H9 (cell line): ENCODE data around the gene C18orf63. TPM values are rescaled to one million over a fixed set of nuclear protein-coding genes. Genes with fewer than 3 reads are reported as not detected.

Source experiments
- DNase-seq: peaks from one replicate; pipeline ENCODE4 v3.0.0-alpha.2; 2017
- H2AFZ ChIP-seq: one replicate; pipeline ENCODE4 v1.6.1; 2013; ENCODE audit warnings: mild to moderate bottlenecking, low read length, control low read depth, moderate library complexity
- H2AK5ac ChIP-seq: 2 replicates; pipeline ENCODE4 v1.6.1; 2013; ENCODE audit warnings: low read length, control low read depth, mixed read lengths; ENCODE audit not compliant: insufficient read length
- H2BK120ac ChIP-seq: one replicate; pipeline ENCODE4 v1.6.1; 2013; ENCODE audit warnings: low read depth, mild to moderate bottlenecking, low read length, control low read depth, inconsistent platforms; ENCODE audit not compliant: poor library complexity, severe bottlenecking
- H2BK12ac ChIP-seq: 2 replicates; pipeline ENCODE4 v1.6.1; 2013; ENCODE audit warnings: low read length, control low read depth, mixed read lengths, low read depth; ENCODE audit not compliant: insufficient read length
- H2BK15ac ChIP-seq: 2 replicates; pipeline ENCODE4 v1.6.1; 2013; ENCODE audit warnings: low read depth, low read length, control low read depth
- H2BK20ac ChIP-seq: one replicate; pipeline ENCODE4 v1.6.1; 2013; ENCODE audit warnings: low read depth, mild to moderate bottlenecking, low read length, control low read depth, inconsistent platforms; ENCODE audit not compliant: poor library complexity, severe bottlenecking
- H2BK5ac ChIP-seq: 2 replicates; pipeline ENCODE4 v1.6.1; 2013; ENCODE audit warnings: low read length, control low read depth, mixed read lengths; ENCODE audit not compliant: insufficient read length
- H3K14ac ChIP-seq: 2 replicates; pipeline ENCODE4 v1.6.1; 2013; ENCODE audit warnings: low read length, control low read depth; ENCODE audit not compliant: insufficient read depth
- H3K18ac ChIP-seq: 2 replicates; pipeline ENCODE4 v1.6.1; 2013; ENCODE audit warnings: low read depth, mild to moderate bottlenecking, mixed read lengths, low read length, control low read depth; ENCODE audit not compliant: insufficient read length
- H3K23ac ChIP-seq: 2 replicates; pipeline ENCODE4 v1.6.1; 2013; ENCODE audit warnings: low read length, control low read depth, mixed read lengths, low read depth; ENCODE audit not compliant: insufficient read length
- H3K23me2 ChIP-seq: 2 replicates; pipeline ENCODE4 v1.6.1; 2013; ENCODE audit warnings: low read depth, mild to moderate bottlenecking, mixed read lengths, low read length, control low read depth; ENCODE audit not compliant: insufficient read length, poor library complexity, severe bottlenecking
- H3K27ac ChIP-seq: 2 replicates; pipeline ENCODE4 v1.5.1; 2013; ENCODE audit warnings: low read length, control low read depth, mixed read lengths, low read depth; ENCODE audit not compliant: insufficient read length
- H3K27me3 ChIP-seq: 2 replicates; pipeline ENCODE4 v1.6.1; 2013; ENCODE audit warnings: low read length, control low read depth, inconsistent platforms; ENCODE audit not compliant: insufficient read depth
- H3K4ac ChIP-seq: 2 replicates; pipeline ENCODE4 v1.6.1; 2013; ENCODE audit warnings: low read depth, mild to moderate bottlenecking, control low read depth, inconsistent platforms, low read length, moderate library complexity
- H3K4me1 ChIP-seq: 2 replicates; pipeline ENCODE4 v1.6.1; 2013; ENCODE audit warnings: low read length, control low read depth, inconsistent platforms; ENCODE audit not compliant: insufficient read depth
- H3K4me2 ChIP-seq: 2 replicates; pipeline ENCODE4 v1.6.1; 2013; ENCODE audit warnings: low read length, control low read depth, mixed read lengths; ENCODE audit not compliant: insufficient read length, insufficient read depth
- H3K56ac ChIP-seq: 2 replicates; pipeline ENCODE4 v1.6.1; 2013; ENCODE audit warnings: low read depth, mild to moderate bottlenecking, mixed read lengths, low read length, control low read depth; ENCODE audit not compliant: insufficient read length
- H3K79me1 ChIP-seq: 2 replicates; pipeline ENCODE4 v1.6.1; 2013; ENCODE audit warnings: low read depth, mild to moderate bottlenecking, moderate library complexity, low read length, control low read depth, inconsistent platforms; ENCODE audit not compliant: insufficient read depth, poor library complexity, severe bottlenecking
- H3K79me2 ChIP-seq: 2 replicates; pipeline ENCODE4 v1.6.1; 2013; ENCODE audit warnings: low read length, control low read depth, inconsistent platforms; ENCODE audit not compliant: insufficient read depth
- H3K9ac ChIP-seq: 2 replicates; pipeline ENCODE4 v1.6.1; 2013; ENCODE audit warnings: low read length, control low read depth, mixed read lengths; ENCODE audit not compliant: insufficient read length; ENCODE audit errors: extremely low read depth
- H3K9me3 ChIP-seq: one replicate; pipeline ENCODE4 v1.6.1; 2013; ENCODE audit warnings: low read depth, low read length, inconsistent platforms; ENCODE audit not compliant: control insufficient read depth
- H3T11ph ChIP-seq: one replicate; pipeline ENCODE4 v1.6.1; 2013; ENCODE audit warnings: mild to moderate bottlenecking, low read length, control low read depth, inconsistent platforms
- H4K20me1 ChIP-seq: one replicate; pipeline ENCODE4 v1.6.1; 2013; ENCODE audit not compliant: control insufficient read depth, insufficient read length, insufficient read depth
- H4K5ac ChIP-seq: 2 replicates; pipeline ENCODE4 v1.6.1; 2013; ENCODE audit warnings: low read depth, mild to moderate bottlenecking, mixed read lengths, low read length, control low read depth; ENCODE audit not compliant: insufficient read length
- H4K8ac ChIP-seq: replicated peaks from 2 replicates; pipeline ENCODE4 v1.6.1; 2013; ENCODE audit warnings: low read length, control low read depth, mixed read lengths, low read depth; ENCODE audit not compliant: insufficient read length
- H4K91ac ChIP-seq: 2 replicates; pipeline ENCODE4 v1.6.1; 2013; ENCODE audit warnings: low read depth, mild to moderate bottlenecking, moderate library complexity, mixed read lengths, low read length, control low read depth; ENCODE audit not compliant: insufficient read length
- H3K27ac Mint-ChIP-seq, 3 experiments: 2 replicates in 2 of 3; 3 replicates in 1 of 3; pipeline ENCODE4 v1.8.0; 2020 to 2021; ENCODE audit warnings: mixed read lengths in 3 of 3, mild to moderate bottlenecking in 1 of 3, moderate library complexity in 1 of 3
- H3K27me3 Mint-ChIP-seq: 2 replicates; pipeline ENCODE4 v1.8.0; 2021; ENCODE audit warnings: low read depth, mild to moderate bottlenecking, moderate library complexity, mixed read lengths
- H3K36me3 Mint-ChIP-seq, 3 experiments: 2 replicates in 2 of 3; 3 replicates in 1 of 3; pipeline ENCODE4 v1.8.0; 2020 to 2021; ENCODE audit warnings: low read depth in 3 of 3, mixed read lengths in 3 of 3; ENCODE audit not compliant: insufficient read depth in 1 of 3
- H3K4me1 Mint-ChIP-seq, 2 experiments: 2 replicates each; pipeline ENCODE4 v1.8.0; 2020; ENCODE audit warnings: mixed read lengths in 2 of 2
- H3K4me3 Mint-ChIP-seq, 2 experiments: 2 replicates in 1 of 2; 3 replicates in 1 of 2; pipeline ENCODE4 v1.8.0; 2020 to 2021; ENCODE audit warnings: mild to moderate bottlenecking in 2 of 2, mixed read lengths in 2 of 2, moderate library complexity in 1 of 2
- H3K9me3 Mint-ChIP-seq, 2 experiments: 2 replicates in 1 of 2; 3 replicates in 1 of 2; pipeline ENCODE4 v1.8.0; 2020; ENCODE audit warnings: mild to moderate bottlenecking in 2 of 2, mixed read lengths in 2 of 2, moderate library complexity in 1 of 2
- WGBS: extraction: QIAGEN DNeasy Blood & Tissue Kit; methylation state at CpG from one replicate; pipeline ENCODE4 v1.1.7; 2013; ENCODE audit warnings: missing lambda C conversion rate, low lambda C conversion rate, mixed read lengths; ENCODE audit not compliant: insufficient read length; ENCODE audit errors: extremely low coverage; 5-methylcytosine and 5-hydroxymethylcytosine counted together
- total RNA-seq: library from RNA; stranded (reverse); gene quantifications from 2 replicates; pipeline ENCODE4 v1.2.1, GENCODE V29; 2021
- TF ChIP-seq, protein P1 (sequence below): fragments of 200-600 bp; sonication (generic); conservative IDR thresholded peaks from 3 replicates; pipeline ENCODE4 v1.8.0; 2021; ENCODE audit warnings: antibody characterized with exemption, mild to moderate bottlenecking

C18orf63 gene
- total RNA-seq, 1 experiment from 2014 or later = not detected

DNA sequence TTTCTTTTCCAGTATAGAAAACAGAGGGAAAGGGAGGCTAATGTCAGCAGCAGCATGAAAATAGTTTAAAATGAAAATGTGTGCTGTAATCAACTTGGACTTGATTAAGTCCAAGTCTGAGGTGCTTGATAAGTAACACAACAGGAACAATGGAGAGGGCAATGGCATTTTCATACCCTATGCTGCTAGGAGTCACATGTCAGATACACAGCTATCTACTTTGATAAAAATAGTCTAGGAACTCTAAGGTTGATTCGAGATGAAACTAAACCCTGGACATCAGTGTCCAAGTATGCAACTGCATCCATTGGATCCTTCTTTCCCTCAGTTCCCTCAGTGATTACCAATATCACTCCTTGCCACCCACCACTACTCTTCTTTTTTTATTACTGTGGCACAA lies 4.6 kb upstream of the C18orf63 start:
- Histone ChIP-seq H4K91ac (no peak overlapping the region), H3K4me1 (no peaks in the 10 kb centered on the region), H3K14ac (no peak overlapping the region), H2BK20ac (no peak overlapping the region), H3K23ac (no peak overlapping the region), H3K27ac (no peak overlapping the region), H3K56ac (no peak overlapping the region), H3K9ac (no peak overlapping the region), H2AFZ (no peak overlapping the region), H3K9me3 (peaks cover 8% of the 10 kb centered on the region), H3T11ph (no peak overlapping the region), H3K18ac (no peak overlapping the region), H3K79me2 (no peaks in the 10 kb centered on the region), H4K5ac (no peak overlapping the region), H2BK15ac (no peak overlapping the region), H3K79me1 (no peaks in the 10 kb centered on the region), H2BK120ac (no peak overlapping the region), H4K20me1 (no peaks in the 10 kb centered on the region), H2BK5ac (no peak overlapping the region), H3K23me2 (no peaks in the 10 kb centered on the region), H2BK12ac (no peak overlapping the region), H4K8ac (no peak overlapping the region), H3K4ac (no peak overlapping the region), H3K4me2 (no peak overlapping the region), H2AK5ac (no peak overlapping the region), H3K27me3 (no peaks in the 10 kb centered on the region)
- no peak overlapping the region for H3K4me3 Mint-ChIP-seq
- no peaks in the 10 kb centered on the region for H3K4me1 Mint-ChIP-seq
- TF ChIP-seq, protein P1, sequence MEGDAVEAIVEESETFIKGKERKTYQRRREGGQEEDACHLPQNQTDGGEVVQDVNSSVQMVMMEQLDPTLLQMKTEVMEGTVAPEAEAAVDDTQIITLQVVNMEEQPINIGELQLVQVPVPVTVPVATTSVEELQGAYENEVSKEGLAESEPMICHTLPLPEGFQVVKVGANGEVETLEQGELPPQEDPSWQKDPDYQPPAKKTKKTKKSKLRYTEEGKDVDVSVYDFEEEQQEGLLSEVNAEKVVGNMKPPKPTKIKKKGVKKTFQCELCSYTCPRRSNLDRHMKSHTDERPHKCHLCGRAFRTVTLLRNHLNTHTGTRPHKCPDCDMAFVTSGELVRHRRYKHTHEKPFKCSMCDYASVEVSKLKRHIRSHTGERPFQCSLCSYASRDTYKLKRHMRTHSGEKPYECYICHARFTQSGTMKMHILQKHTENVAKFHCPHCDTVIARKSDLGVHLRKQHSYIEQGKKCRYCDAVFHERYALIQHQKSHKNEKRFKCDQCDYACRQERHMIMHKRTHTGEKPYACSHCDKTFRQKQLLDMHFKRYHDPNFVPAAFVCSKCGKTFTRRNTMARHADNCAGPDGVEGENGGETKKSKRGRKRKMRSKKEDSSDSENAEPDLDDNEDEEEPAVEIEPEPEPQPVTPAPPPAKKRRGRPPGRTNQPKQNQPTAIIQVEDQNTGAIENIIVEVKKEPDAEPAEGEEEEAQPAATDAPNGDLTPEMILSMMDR = no peak
- no peak for DNase-seq
- WGBS = no CpG with 5 or more reads among the region's 1 CpG
- H3K27ac Mint-ChIP-seq = no peak overlapping the region
- peaks cover 0 to 2% (median 0%) of the 10 kb centered on the region in 3 experiments; a peak in 1 of 7 replicates for H3K36me3 Mint-ChIP-seq
- peaks cover 8% of the 10 kb centered on the region for H3K27me3 Mint-ChIP-seq
- peaks cover 4 to 5% of the 10 kb centered on the region in 2 experiments; a peak in 4 of 5 replicates for H3K9me3 Mint-ChIP-seq
